GM11168 (cell line): ENCODE results near the gene UGP2.
"Not testable (repeated sequence)": the region's sequence is repeated elsewhere in the genome, so short reads cannot be mapped to it uniquely, and the experiment has no call there.

Source experiments
- in situ Hi-C: fragments of 300-500 bp; cut with MboI; formaldehyde crosslinking; loops from one replicate; pipeline ENCODE4 v1.12.0; 2022; ENCODE audit warnings: low sequenced_read_pairs; ENCODE audit not compliant: unreplicated experiment

UGP2 gene

DNA sequence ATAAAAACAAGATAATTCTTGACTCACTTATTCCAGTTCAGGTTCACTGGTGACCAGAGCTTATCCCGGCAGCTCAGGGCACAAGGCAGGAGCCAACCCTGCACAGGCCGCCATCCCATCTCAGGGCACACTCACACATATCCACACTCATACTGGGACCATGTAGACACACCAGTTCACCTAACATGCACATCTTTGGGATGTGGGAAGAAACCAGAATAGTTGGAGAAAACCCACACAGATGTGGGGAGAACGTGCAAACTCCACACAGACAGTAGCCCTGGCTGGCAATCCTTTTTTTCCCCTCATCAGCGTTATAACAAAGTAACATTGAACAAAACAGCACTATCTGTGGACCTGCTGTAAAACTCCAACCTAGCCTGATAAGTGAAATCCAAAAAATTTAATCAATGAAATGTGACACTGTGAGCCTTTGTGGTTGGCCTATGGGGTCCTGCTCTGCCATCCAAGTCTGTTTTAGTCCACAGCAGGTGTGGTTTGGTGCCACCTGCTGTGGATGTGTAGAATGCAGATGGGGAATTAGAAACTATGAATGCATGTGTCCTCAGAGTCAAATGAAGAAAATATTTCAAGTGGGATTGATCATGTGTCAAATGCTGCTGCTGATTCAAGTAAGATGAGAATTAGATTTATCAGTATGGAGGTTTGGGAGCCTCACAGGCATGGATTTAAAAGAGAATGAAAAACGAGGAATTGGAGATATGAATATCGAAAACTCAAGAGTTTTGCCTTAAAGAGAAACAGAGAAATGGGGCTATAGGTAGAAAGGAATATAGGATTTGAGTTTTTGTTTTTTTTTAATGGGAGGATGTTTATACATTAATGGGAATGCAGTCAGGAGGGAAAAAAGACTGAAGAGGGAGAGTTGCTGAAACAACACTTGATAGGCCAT lies 47.0 kb downstream of the UGP2 start:
- in situ Hi-C loops: no loop called here

DNA sequence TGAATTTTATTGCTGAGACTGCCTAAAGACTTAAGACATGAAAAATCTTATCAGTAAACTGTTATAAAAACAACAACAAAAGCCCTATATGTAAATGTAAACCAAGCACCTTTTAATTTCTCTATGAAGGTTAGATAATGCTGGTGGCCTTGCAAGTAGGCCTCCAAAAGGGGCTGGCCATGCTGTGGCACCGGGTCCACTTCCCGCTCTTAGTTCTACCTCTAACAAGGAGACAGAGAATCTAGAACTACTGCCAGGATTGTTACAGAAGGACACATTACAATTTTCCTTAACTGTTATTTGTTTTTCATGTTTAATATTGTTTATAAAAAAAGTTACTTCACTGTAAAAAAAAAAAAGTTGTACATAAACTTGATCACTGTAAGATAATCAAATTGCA lies 49.0 kb downstream of the UGP2 start:
- in situ Hi-C loops: no loop called here

DNA sequence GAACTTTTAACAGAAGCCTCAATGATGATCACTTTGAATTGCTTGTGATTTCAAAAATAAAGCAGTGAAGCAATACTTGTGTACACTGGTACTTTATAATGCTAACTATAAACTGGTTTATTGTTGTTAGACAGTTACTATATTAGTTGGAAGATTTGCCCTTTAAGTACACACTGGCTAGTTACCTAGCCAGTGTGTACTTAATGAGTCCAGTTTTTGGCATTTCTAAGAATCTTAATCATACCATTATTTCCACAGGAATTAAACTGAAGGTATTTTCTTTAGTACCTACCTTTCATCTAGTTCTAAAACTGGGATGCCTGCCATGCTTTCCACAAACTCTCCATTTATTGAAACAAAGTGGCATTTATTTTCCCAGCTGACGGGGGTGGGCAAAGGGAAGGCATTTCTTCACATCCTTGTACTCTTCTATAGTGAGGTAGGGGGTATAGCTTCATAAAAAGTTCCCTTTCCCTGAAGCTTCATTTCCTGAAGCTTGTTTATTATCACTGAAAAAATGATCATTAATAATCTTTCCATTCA lies 49.9 kb downstream of the UGP2 start:
- in situ Hi-C loops: no loop called here

DNA sequence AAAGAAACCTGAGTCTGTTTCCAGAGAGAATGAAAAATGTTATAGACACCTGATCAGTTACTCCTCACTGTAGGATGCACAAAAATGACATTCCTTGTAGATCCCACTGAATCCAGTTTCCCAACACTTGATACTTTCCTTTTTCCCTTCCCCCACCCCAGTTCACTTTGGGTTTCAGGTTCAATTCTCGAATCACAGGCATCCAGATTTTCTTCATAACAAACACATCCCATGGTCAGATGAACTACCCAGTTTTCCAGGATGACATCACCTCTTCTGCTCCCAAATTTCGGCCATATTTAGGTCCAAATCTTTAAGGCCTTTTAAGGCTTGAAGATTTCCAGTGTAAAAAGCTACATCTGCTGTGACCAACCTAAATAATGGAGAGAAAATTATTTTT lies 51.5 kb downstream of the UGP2 start:
- in situ Hi-C loops: no loop called here

DNA sequence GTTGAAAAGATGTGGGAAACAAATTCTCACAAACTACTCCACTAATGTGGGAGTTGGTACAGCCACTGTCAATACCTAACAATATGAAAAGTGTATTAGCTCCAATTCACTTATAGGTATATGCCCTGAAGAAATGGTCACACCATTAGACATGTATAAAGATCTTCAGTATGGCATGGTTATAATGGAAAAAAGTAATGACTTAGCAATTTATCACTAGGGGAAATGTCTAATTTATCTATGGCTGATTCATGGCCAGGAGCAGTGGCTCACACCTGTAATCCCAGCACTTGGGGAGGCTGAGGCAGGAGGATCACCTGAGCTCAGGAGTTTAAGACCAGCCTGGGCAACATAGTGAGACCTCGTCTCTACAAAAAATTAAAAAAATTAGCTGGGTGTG lies 52.5 kb downstream of the UGP2 start:
- in situ Hi-C loops: no loop called here

DNA sequence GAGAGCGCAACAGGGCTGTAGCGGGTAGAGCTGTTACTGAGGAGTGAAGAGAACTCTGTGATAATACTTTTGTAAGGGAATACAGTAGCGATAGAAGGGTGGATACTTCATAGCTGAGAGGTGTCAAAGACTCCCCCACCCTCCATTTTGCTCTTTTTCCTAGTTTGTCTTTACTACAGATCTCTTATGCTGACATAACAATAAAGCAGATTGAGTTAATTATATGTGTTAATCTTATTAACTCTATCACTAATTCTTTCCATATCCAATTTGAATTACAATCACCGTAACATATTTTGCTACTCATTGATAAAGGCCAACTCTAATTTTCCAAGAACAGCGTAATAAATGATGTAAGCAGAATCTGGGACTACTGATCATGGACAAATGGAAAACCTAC lies 57.1 kb downstream of the UGP2 start:
- in situ Hi-C loops: no loop called here

DNA sequence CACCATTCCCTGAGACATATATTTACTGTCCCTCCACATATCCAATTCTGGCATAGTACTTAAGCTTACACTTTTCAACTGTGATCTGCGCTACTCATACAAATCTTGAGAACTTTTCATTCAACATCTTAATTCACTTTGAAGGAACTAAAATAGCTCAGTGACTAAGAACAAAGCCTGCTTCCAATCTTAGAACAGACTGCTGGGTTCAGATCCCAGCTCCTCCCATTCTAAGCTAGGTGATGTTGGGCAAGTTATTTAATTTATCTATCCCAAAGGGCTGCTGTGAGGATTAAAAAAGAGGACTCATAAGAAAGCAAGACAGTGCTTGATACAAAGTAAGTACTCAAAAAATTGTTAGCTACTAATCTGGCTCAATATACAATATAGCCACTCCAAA lies 57.9 kb downstream of the UGP2 start:
- in situ Hi-C loops: no loop called here

DNA sequence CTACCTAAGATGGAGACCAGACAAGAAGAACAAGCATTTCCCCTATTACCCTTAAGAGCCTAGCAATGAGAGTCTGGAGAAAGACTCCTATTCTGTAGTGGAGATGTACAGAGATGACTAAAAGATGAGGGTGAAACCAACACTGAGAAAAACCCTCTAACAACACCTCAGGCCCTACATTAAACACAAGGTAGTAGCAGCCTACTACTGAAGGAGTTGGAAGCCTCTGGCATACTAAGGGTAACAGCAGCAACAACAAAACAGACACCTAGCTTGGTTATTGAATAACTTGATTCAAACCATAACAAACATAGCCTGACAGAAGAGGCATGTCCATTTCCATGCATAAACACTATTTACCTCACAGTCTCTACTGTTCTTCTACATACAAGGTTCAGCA lies 60.5 kb downstream of the UGP2 start:
- in situ Hi-C loops: no loop called here

DNA sequence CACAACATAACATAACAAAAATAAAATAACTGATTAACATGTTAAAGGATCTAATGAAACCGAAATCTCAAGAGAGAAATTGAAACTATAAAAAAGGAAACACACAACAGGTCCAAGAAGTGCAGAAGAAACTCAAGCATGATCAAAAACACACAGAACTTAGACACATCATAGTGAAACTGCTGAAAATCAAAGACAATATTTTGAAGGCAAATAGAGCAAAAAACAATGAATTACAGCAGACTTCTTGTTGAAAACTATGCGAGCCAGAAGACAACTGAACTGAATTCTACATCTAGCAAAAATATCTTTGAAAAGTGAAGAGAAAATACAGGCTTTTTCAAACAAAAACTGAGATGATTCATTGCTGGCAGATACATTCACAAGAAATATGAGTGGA lies 61.3 kb downstream of the UGP2 start:
- in situ Hi-C loops: no loop called here

DNA sequence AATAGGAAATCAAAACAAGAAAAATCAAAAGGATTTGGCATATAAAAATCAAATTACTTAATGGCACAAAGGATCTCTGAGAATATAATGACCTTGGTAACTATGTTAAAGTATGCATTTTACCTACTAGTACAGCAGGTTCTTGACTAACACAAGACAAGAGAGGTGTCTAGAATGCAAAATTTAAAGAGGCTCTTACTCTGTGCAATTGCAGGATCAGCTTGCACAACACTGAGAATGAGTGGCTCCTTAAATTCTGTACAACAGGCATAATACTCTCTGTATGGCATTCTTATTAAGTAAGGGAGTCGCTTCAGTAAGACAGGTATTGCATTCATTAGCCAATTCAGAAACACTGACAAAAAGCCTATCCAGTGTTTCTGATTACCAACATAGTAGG lies 72.6 kb downstream of the UGP2 start:
- in situ Hi-C loops: no loop called here

DNA sequence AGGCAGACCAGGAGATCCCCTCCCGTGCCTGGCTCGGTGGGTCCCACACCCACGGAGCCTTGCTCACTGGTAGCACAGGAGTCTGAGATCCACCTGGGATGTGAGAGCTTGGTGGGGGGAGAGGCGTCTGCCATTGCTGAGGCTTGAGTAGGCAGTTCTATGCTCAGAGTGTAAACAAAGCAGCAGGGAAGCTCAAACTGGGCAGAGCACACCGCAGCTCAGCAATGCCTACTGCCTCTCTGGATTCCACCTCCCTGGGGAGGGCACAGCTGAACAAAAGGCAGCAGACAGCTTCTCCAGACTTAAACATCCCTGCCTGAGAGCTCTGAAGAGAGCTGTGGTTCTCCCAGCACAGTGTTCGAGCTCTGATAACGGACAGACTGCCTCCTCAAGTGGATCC lies 85.1 kb downstream of the UGP2 start:
- in situ Hi-C loops: no loop called here

DNA sequence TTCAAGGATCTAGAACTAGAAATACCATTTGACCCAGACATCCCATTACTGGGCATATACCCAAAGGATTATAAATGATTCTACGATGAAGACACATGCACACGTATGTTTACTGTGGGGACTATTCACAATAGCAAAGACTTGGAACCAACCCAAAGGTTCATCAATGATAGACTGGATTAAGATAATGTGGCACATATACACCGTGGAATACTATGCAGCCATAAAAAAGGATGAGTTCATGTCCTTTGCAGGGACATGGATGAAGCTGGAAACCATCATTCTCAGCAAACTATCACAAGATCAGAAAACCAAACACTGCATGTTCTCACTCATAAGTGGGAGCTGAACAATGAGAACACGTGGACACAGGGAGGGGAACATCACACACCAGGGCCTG lies 90.4 kb downstream of the UGP2 start:
- in situ Hi-C loops: not testable (repeated sequence)
